GM19438 (cell line): ENCODE measurements around the gene TCF25.
A peak's percentile ranks its signal among the peaks of the same experiment; 100 is the strongest.
"Not testable (repeated sequence)": the region's sequence is repeated elsewhere in the genome, so short reads cannot be mapped to it uniquely, and the experiment has no call there.

ENCODE experiments used
- ATAC-seq: cut with Tn5 transposase; IDR thresholded peaks from one replicate; pipeline ENCODE4 v1.9.1; 2021; ENCODE audit warnings: low read depth; ENCODE audit not compliant: unreplicated experiment

TCF25 gene

DNA sequence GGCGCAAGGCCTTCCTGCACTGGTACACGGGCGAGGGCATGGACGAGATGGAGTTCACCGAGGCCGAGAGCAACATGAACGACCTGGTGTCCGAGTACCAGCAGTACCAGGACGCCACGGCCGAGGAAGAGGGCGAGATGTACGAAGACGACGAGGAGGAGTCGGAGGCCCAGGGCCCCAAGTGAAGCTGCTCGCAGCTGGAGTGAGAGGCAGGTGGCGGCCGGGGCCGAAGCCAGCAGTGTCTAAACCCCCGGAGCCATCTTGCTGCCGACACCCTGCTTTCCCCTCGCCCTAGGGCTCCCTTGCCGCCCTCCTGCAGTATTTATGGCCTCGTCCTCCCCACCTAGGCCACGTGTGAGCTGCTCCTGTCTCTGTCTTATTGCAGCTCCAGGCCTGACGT lies 62.2 kb downstream of the TCF25 start:
- not testable (repeated sequence) for ATAC-seq

DNA sequence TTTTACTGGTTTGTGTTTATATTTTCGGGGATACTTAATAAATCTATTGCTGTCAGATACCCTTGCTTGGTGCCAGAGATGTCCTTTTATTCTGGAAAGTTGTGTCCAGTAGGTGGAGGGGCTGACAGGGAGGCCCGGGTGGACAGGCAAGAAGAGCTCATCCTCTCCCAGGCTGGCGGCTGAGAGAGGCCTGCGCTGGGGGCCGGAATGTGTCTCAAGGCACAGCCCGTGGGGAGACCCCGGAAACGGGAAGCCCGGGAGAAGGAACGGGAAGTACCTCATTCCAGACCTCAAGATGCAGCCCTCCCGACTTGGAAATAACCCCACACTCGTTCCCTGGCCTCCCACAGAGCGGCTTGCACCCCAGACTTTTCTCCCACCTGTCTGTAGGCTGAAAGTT lies 62.6 kb downstream of the TCF25 start:
- no peak for ATAC-seq

DNA sequence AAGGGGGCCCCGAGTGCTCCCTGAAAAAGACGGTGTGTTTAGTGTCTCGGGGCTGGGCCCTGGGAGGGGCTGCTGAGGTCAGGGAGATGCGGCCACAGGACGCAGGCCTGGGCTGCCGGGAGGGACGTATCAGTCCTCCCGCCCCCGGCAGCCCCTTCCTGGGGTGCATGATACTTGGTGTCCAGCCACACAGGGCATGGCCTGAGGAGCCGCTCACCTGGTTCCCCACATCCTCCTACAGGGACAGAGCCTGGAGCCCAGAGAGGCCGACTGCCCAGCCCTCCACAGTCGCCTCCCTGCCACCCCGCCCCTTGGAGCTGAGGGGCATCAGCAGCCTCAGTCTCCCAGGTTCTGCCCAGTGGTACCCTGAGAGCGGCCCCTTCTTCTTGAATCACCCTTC lies 63.1 kb downstream of the TCF25 start:
- ATAC-seq: no peak

DNA sequence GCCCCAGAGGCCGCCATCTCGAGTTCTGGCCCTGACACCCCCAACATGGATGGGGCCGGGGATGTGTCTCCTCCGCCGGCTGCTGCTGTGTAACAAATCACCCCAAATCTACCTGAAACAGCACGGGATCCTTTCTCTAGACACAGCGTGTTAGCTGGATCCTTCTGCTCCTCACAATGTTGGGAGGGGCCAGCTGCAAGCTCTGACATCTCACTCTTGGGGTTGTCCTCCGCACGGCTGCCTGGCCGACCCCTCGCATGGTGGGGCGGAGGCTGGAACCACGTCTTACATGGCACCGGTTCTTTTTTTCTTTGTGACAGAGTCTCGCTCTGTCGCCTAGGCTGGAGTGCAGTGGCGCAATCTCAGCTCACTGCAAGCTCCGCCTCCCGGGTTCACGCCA lies 63.6 kb downstream of the TCF25 start:
- ATAC-seq: no peak

GRCh38 chr16:89938175-89938885 lies 64.9 kb downstream of the TCF25 start:
- no peak for ATAC-seq

DNA sequence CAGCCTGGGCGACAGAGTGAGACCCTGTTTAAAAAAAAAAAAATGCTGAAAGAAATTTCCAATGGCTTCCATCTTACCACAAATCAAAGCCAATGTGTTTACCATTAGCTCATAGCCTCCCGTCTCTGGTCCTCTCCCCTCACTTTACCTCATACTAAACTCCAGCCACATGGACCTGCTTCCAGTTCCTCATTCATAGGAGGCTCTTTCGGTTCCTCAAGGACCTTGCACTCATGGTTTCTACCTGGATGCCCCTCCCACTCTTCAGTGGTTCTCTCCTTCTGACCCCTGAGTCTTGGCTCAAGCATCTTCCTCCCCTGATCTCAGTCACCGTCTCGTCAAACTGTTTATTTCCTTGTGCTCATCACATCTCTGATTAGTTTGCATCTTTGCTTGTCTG lies 71.4 kb downstream of the TCF25 start:
- ATAC-seq: no peak

GRCh38 chr16:89945654-89946053 lies 72.3 kb downstream of the TCF25 start:
- no peak for ATAC-seq

GRCh38 chr16:89946515-89946914 lies 73.1 kb downstream of the TCF25 start:
- ATAC-seq: no peak

GRCh38 chr16:89949121-89949742 lies 75.8 kb downstream of the TCF25 start:
- ATAC-seq: no peak

DNA sequence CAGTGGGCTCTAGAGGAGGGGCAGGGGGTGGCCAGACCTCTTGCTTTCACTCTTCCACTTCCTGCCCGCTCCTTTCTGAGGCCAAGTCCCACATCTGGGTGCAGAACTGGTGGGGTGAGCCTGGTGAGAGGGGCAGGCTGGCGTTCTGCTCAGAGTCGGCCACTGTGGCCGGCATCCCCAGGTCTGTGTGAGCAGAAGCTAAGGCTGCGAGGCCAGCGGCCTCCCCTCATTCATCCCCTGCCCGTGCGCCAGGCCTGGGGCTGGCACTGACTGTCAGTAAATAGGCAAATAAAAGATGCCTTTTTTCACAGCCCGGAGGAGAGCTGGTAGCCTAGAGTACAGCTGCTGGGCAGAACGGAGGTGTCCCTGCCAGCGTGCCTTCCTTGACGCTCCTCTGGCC lies 76.4 kb downstream of the TCF25 start:
- ATAC-seq: no peak

DNA sequence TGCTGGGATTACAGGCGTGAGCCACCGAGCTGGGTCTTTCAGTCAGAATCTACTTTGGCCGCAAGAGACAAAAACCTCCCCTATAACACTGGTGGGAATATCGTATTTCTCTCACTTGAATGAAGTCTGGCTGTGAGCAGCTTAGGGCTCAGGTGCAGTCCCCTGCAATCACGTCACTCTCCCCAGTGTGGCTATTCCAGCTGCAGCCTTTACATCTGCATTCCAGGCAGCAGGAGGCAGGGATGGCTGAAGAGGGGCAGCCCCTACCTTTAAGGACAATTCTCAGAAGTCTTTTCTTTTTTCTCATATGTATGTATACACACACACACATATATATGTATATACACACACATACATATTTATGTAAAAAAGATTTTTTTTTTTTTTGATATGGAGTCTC lies 78.1 kb downstream of the TCF25 start:
- no peak for ATAC-seq

DNA sequence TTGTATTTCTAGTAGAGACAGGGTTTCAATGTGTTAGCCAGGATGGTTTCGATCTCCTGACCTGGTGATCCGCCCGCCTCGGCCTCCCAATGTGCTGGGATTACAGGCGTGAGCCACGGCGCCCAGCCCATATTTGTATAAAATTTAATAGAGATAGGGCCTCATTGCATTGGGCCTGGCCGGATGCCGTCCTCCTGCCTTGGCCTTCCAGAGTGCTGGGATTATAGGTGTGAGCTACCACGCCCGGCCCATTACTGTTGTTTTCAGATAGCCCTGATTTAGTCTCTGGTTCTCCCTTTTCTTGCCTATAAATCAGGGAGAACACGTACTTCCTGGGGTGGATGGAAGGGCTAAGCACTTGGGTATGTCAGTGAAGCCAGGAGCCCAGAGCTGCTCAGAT lies 78.7 kb downstream of the TCF25 start:
- ATAC-seq: no peak

DNA sequence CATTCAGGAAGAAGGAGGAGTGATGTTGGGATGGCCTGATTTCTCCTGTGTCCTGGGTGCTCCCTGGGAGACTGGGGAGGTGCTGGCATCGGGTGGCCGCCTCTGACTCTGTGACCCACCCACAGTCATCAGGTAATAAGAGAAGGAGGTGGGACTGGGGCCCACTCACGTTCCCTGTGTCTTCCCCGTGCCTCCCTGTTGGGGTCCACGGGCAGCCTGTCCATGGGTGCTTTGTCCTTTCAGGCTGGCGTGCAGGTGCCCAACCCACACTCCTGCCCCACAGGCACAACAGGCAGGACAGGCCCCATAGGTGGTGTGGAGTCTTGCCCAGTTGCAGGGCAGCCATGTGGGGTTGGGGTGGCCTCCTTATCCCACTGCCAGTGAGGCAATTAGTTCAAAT lies 79.2 kb downstream of the TCF25 start:
- no peak for ATAC-seq

GRCh38 chr16:89953671-89954406 lies 80.4 kb downstream of the TCF25 start:
- peak; percentile 68 for ATAC-seq

- no peak for ATAC-seq
These were observed 81.1 kb downstream of the TCF25 start for GRCh38 chr16:89954462-89954861.

GRCh38 chr16:89955001-89955685 lies 81.8 kb downstream of the TCF25 start:
- no peak for ATAC-seq

DNA sequence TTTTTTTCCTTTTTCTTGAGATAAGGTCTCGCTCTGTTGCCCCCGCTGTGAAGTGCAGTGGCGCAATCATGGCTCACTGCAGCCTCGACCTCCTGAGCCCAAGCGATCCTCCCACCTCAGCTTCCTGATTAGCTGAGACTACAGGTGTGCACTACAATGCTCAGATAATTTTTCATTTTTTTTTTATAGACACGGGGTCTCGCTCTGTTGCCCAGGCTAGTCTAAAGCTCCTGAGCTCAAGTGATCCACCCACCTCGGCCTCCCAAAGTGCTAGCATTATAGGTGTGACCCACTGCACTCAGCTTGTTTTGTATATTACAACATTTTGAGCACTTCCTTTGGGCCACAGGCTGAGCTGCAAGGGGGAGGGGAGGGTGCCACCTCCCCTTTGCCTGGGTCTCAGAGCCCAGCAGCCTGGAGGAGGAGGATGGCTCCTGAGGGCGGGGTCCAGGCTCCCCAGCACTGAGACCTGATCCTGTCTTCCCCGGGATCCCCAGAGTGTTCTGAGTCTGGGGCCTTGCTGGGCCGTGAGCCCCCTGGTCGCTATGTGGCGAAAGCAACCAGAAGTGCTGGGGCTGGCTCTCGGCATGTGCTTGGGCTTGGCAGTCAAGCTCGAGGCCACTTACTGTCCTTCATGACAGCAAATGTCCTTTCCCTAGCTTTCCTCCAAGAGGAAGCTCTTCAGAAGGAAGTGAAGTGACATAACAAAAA lies 83.3 kb downstream of the TCF25 start:
- no peak for ATAC-seq

DNA sequence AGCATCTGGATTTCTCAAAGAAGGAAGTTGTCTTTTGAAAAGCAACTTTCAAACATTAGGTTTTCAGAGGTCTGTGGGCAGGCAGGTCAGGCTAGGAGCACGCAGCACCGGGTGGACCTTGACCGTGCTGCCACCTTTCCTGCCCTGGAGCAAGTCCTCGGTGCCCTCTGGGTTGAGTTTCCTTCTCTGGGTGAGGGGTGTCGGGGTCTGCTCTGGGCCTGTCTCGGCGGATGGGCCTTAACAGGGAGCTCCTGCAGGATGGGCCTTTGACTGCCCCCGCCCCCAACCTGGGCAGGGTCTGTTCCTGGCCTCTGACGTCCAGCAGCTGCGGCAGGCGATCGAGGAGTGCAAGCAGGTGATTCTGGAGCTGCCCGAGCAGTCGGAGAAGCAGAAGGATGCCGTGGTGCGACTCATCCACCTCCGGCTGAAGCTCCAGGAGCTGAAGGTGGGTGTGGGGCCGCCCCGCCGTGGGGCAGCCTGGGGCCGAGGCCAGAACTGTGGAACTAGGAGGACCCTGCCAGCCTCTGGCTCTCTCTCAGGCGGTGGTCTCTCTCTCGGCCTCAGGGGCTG lies 83.9 kb downstream of the TCF25 start:
- ATAC-seq: no peak

DNA sequence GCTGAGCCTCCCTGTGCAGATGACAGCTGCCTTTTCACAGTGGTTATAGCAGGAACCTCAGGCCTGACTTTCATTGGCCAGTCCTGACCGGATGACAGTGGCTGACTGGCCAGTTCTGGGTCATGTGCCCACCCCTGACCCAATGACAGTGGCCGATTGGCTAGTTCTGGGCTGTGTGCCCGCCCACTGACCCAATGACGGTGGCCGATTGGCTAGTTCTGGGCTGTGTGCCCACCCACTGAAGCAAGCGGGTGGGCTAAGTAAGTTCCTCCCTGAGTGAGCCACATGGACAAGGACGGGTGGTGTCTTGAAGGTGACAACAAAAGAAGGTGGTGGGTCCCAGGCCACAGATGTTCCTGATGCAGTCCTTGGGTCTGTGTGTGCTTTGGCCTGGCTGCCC lies 84.7 kb downstream of the TCF25 start:
- no peak for ATAC-seq

GRCh38 chr16:89958596-89958995 lies 85.2 kb downstream of the TCF25 start:
- ATAC-seq: no peak
